Brain pericyte (primary cell): ENCODE data around the gene OR2C3.
"Not testable (repeated sequence)": the region's sequence is repeated elsewhere in the genome, so short reads cannot be mapped to it uniquely, and the experiment has no call there.

Experiments used
- DNase-seq: peaks from one replicate; pipeline ENCODE4 v3.0.0-alpha.2; 2012; ENCODE audit warnings: low read depth, low spot score

Gene OR2C3

DNA sequence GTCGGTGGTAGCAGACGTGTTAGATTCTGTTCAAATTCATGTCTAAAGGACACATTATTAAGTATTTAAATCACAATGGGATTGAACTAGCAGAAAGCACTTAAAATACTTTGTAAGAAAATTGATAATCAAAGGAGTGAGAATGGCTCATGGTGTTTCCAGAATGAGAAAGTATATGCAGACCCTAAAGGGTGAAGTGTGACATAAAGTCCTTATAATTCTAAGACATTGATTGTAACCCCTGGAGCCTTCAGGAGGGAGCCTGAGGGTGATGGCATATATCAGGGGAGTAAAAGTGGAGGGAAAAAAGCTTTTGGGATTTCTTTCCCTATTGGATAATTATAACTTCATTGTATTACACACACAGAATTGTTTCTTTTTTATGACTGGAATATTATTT lies at the start of gene OR2C3:
Gene OR2C3 (minus strand): TSS at position 101 of the 400 bp plus-strand sequence. CDS start 3,929 bp downstream, outside the sequence.
- DNase-seq, result no peak

DNA sequence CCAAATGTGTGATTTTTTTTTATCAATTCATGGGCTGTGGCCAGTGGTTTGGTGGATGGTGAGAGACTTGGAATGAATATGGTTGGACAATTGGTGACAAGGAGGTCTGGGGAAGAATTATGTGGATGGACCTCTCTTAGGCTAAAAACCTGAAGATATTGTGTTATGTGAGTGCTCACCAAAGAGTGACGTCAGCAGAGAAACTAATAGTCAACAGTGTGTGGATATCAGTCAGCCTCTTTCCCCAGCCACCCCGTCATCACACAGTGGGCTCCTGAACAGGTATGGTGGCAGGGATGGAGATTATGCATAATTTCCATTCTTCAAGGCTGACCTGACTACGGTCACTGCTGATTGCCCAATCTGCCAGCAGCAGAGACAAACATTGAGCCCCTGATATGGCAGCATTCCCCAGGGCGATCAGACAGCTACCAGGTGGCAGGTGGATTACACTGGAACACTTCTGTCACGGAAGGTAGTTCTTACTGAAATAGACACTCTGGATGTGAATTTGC lies 42.8 kb upstream of the OR2C3 start:
- DNase-seq, result no peak

- no peak for DNase-seq
Measured at GRCh38 chr1:247576514-247576913, 40.3 kb upstream of the OR2C3 start.

DNA sequence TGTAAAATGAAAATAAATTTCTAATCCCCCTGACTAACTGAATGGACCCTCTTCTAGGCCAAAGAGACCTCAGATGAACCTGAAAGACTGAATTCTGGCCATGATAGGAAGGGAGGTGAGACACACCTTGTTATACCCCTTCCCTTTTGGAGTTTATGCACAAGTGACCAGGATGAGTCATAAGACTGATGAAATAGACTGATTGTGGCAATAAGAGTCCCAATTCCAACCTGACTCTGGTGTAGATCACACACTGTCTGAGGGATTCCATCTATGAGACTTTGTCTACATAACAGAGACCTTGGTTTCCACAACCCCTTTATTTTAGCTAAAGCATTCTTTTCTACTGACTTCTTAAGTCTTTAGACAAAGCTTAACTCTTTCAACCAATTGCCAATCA lies 38.4 kb upstream of the OR2C3 start:
- DNase-seq, result no peak

DNA sequence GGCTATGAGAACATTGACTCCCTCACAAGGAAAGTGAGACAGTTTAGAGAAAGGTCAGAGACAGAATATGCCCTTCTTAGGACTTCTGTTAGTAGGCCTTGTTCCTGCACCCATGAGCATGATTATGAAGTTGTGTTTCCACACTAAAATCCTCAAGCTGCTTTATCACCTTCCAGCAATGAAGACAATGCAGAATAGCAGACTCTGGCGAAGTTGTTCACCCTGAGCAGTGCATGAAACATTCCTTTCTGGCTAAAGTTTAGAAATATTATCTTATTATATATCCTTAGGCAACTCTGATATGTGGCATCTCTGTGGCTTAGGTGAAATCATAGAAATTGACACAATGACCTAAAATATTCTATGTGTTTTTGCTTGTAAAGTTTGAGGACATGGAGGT lies 38.0 kb upstream of the OR2C3 start:
- no peak for DNase-seq

DNA sequence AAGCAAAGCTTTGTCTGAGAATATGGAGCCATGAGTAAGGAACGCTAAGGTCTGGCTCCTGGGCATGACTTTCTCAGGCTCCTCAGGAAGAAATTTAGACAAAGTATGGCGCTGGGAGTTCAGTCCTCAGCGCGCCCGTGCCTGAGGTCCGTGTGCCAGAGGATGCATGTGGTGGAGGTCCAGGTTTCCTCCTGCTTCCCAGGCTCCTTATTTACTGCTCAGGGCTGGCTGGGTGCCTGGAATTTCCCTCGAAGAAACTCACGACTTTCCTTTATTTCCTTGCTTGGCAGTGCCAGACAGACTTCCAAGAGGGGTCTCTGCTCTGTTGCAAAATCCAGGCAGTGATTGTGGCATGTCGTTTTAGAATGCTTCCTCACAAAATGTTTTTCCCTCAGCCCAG lies 26.0 kb upstream of the OR2C3 start:
- DNase-seq, result no peak

GRCh38 chr1:247561711-247562110 lies 25.5 kb upstream of the OR2C3 start:
- no peak for DNase-seq

GRCh38 chr1:247557926-247558674 lies 21.9 kb upstream of the OR2C3 start:
- DNase-seq, result no peak

DNA sequence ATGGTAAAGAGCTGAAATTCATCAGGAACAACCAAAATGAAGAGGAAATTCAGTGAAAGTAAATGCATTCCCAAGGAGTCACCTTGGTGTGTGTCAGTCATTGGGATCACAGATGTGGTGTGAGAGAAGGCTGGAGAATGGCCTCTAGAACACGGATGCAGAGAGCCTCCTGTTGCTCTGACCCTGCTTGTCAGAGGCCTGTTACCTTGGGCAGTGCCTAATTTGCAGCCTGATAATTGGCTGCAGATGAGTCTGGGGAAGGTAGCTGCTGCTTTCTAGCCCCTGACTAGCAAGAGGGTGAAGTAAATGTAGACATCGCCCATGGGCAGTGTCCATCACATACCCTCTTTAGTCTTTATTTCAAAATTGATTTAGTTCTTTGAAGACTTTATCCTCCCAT lies 16.0 kb upstream of the OR2C3 start:
- no peak for DNase-seq

- no peak for DNase-seq
Measured at GRCh38 chr1:247551721-247552120, 15.5 kb upstream of the OR2C3 start.

- no peak for DNase-seq
Measured at GRCh38 chr1:247548769-247549182, 12.5 kb upstream of the OR2C3 start, which contains the start of gene GCSAML. GCSAML (plus strand) TSS chr1:247549134; CDS start chr1:247549192, 58 bp downstream.

DNA sequence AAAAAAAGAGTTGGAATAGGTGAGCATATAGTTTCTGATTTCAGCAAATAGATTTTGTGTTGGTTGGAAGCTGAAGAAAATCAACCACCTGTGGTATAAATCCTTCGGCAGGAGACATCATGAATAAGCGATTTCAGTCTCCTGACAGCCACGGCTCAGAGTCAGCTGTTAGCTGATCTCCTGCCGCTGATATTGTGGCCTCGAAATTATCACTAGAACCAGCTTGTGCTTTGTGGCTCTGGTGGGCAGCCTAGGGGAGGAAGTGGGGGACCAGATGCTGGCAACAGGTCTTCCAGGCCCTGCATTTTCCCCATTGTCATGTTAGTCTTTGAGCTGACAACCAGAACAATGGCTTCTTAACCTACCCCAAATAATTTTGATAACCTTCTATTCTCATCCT lies 11.9 kb upstream of the OR2C3 start:
- no peak for DNase-seq

GRCh38 chr1:247542811-247543210 lies 6.6 kb upstream of the OR2C3 start:
- no peak for DNase-seq

DNA sequence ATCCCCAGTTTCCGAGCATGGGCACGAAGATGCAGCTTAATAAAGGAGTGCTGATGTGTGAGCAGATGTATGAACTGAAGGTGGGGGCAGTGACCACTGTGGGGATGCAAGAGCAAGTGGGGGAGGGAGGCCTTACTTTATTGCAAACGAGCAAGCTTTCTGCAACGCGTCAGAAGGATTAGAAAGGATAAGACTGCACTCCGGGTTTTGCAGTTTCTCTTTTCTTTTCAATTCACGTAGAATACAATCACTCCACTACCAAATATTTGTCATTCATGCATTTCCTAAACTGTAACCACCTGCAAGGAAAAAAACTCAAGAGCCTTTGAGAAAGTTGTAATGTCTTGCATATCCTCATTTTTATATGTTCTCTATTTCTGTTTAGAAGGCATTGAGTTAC lies 4.3 kb upstream of the OR2C3 start:
- no peak for DNase-seq

- DNase-seq, result no peak
Measured at GRCh38 chr1:247539215-247539614, 3.0 kb upstream of the OR2C3 start.

GRCh38 chr1:247538561-247538960 lies 2.3 kb upstream of the OR2C3 start:
- DNase-seq, result no peak

- DNase-seq, result no peak
Measured at GRCh38 chr1:247535402-247535801, 838 bp downstream of the OR2C3 start.

- DNase-seq, result no peak
Measured at GRCh38 chr1:247531937-247532336, 4.3 kb downstream of the OR2C3 start.

- no peak for DNase-seq
Measured at GRCh38 chr1:247530785-247531184, 5.5 kb downstream of the OR2C3 start.

GRCh38 chr1:247529771-247530355 lies 6.4 kb downstream of the OR2C3 start:
- DNase-seq, result no peak

GRCh38 chr1:247528812-247529474 lies 7.3 kb downstream of the OR2C3 start:
- no peak for DNase-seq

DNA sequence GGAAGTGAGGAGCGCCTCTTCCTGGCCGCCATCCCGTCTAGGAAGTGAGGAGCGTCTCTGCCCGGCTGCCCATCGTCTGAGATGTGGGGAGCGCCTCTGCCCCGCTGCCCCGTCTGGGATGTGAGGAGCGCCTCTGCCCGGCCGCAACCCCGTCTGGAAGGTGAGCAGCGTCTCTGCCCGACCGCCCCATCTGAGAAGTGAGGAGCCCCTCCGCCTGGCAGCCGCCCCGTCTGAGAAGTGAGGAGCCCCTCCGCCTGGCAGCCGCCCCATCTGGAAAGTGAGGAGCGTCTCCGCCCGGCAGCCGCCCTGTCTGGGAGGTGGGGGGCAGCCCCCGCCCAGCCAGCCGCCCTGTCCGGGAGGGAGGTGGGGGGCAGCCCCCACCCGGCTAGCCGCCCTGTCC lies 14.4 kb downstream of the OR2C3 start:
- not testable (repeated sequence) for DNase-seq

- DNase-seq, result no peak
Measured at GRCh38 chr1:247518613-247518891, 17.7 kb downstream of the OR2C3 start.
